OCI-LY3 (cell line): Measurements from ENCODE around the gene SERPINE1.

Source experiments
- EZH2phosphoT487 ChIP-seq: fragments of 200-600 bp; shearing (Covaris generic); IDR thresholded peaks from 2 replicates; pipeline ENCODE4 v1.6.1; 2018; ENCODE audit warnings: antibody characterized with exemption, mixed run types, low read depth
- TF ChIP-seq, protein P1 (sequence below): fragments of 200-600, 300-600 bp; sonication (generic); IDR thresholded peaks from 2 replicates; pipeline ENCODE4 v1.5.1; 2014; ENCODE audit warnings: antibody characterized with exemption, low read length, low read depth

DNA sequence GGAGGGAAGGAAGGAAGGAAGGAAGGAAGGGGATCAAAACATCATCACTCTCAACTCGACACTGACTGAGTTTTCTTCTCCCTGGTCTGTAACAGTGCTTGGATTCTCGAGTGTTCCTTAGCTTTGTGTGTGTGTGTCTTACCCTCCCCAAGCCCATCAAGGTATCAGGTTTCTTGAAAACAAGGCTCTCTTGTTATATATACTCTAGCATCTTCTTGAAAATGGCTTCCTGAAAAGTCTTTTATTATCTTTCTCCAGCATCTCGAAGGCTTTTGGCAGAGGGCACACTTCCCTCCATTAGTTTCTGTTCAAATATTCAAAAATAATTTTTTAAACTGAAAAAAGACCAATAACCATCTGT, 13.4 kb downstream of the SERPINE1 start:
- TF ChIP-seq, protein P1, sequence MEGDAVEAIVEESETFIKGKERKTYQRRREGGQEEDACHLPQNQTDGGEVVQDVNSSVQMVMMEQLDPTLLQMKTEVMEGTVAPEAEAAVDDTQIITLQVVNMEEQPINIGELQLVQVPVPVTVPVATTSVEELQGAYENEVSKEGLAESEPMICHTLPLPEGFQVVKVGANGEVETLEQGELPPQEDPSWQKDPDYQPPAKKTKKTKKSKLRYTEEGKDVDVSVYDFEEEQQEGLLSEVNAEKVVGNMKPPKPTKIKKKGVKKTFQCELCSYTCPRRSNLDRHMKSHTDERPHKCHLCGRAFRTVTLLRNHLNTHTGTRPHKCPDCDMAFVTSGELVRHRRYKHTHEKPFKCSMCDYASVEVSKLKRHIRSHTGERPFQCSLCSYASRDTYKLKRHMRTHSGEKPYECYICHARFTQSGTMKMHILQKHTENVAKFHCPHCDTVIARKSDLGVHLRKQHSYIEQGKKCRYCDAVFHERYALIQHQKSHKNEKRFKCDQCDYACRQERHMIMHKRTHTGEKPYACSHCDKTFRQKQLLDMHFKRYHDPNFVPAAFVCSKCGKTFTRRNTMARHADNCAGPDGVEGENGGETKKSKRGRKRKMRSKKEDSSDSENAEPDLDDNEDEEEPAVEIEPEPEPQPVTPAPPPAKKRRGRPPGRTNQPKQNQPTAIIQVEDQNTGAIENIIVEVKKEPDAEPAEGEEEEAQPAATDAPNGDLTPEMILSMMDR = no peak
- no peak for TF ChIP-seq EZH2phosphoT487
